GM18909 (cell line): Measurements from ENCODE around the gene NUDT4.
"Not testable (repeated sequence)": the region's sequence is repeated elsewhere in the genome, so short reads cannot be mapped to it uniquely, and the experiment has no call there.

Experiments used
- ATAC-seq: cut with Tn5 transposase; IDR thresholded peaks from one replicate; pipeline ENCODE4 v1.9.1; 2021; ENCODE audit warnings: mild to moderate bottlenecking; ENCODE audit not compliant: unreplicated experiment, poor library complexity

NUDT4 gene

GRCh38 chr12:93393425-93393824, 15.7 kb downstream of the NUDT4 start:
- no peak for ATAC-seq

- no peak for ATAC-seq
Observed at GRCh38 chr12:93397412-93397811, 19.7 kb downstream of the NUDT4 start.

- peak; percentile 84 for ATAC-seq
Observed at GRCh38 chr12:93399183-93399863, 21.6 kb downstream of the NUDT4 start.

- no peak for ATAC-seq
Observed at GRCh38 chr12:93402333-93403311, 24.9 kb downstream of the NUDT4 start.

- no peak for ATAC-seq
Observed at GRCh38 chr12:93403988-93404803, 26.5 kb downstream of the NUDT4 start.

- no peak for ATAC-seq
Observed at GRCh38 chr12:93404961-93405849, 27.5 kb downstream of the NUDT4 start.

GRCh38 chr12:93407054-93407962, 29.6 kb downstream of the NUDT4 start:
- no peak for ATAC-seq

GRCh38 chr12:93407963-93408283, 30.2 kb downstream of the NUDT4 start:
- no peak for ATAC-seq

- no peak for ATAC-seq
Observed at GRCh38 chr12:93408813-93409212, 31.1 kb downstream of the NUDT4 start.

- ATAC-seq, result not testable (repeated sequence)
Observed at GRCh38 chr12:93409343-93410187, 31.8 kb downstream of the NUDT4 start.

- ATAC-seq, result not testable (repeated sequence)
Observed at GRCh38 chr12:93411060-93411459, 33.3 kb downstream of the NUDT4 start.

- not testable (repeated sequence) for ATAC-seq
Observed at GRCh38 chr12:93412396-93412795, 34.7 kb downstream of the NUDT4 start.

GRCh38 chr12:93413064-93413463, 35.3 kb downstream of the NUDT4 start:
- no peak for ATAC-seq

GRCh38 chr12:93415723-93416464, 38.2 kb downstream of the NUDT4 start:
- no peak for ATAC-seq

GRCh38 chr12:93417967-93418480, 40.3 kb downstream of the NUDT4 start:
- ATAC-seq, result no peak

GRCh38 chr12:93419388-93420034, 41.8 kb downstream of the NUDT4 start:
- ATAC-seq, result no peak
